ENCODE results near the gene HPSE2. TPM values are rescaled to one million over a fixed set of nuclear protein-coding genes. Genes with fewer than 3 reads are reported as not detected.

The HPSE2 gene
- total and polyA plus RNA-seq, 5 experiments from 2014 or later, result 0.07 TPM; not detected in 4

- no peaks in the 10 kb centered on the region for H3K4me1 Mint-ChIP-seq
- H3K27ac Mint-ChIP-seq, result no peak overlapping the region
- no peak overlapping the region for H3K4me3 Mint-ChIP-seq
- no peaks in the 10 kb centered on the region for H3K36me3 Mint-ChIP-seq
- POLR2A ChIA-PET, result no interaction called here
- H3K9me3 Mint-ChIP-seq, result peaks cover 0 to 8% (median 2%) of the 10 kb centered on the region in 9 donors
- peaks cover 0 to 2% (median 0%) of the 10 kb centered on the region in 5 donors for H3K27me3 Mint-ChIP-seq
- ATAC-seq, result no peak
- no peak for DNase-seq
These were observed 343.1 kb downstream of the HPSE2 start for GRCh38 chr10:98892523-98892922.

GRCh38 chr10:98886686-98887085 lies 349.0 kb downstream of the HPSE2 start:
- H3K27me3 Mint-ChIP-seq, result peaks cover 0 to 6% (median 2%) of the 10 kb centered on the region in 5 donors
- H3K4me1 Mint-ChIP-seq, result no peaks in the 10 kb centered on the region
- no peak overlapping the region for H3K4me3 Mint-ChIP-seq
- DNase-seq (no peak), ATAC-seq (no peak)
- POLR2A ChIA-PET, result no interaction called here
- no peaks in the 10 kb centered on the region for H3K36me3 Mint-ChIP-seq
- H3K9me3 Mint-ChIP-seq, result peaks cover 0 to 4% (median 0%) of the 10 kb centered on the region in 9 donors
- no peak overlapping the region for H3K27ac Mint-ChIP-seq

- H3K27me3 Mint-ChIP-seq, result peaks cover 0 to 8% (median 4%) of the 10 kb centered on the region in 5 donors
- ATAC-seq (no peak), DNase-seq (no peak)
- H3K36me3 Mint-ChIP-seq, result no peaks in the 10 kb centered on the region
- H3K4me3 Mint-ChIP-seq, result no peak overlapping the region
- no peak overlapping the region for H3K27ac Mint-ChIP-seq
- H3K9me3 Mint-ChIP-seq, result peaks cover 0 to 4% (median 0%) of the 10 kb centered on the region in 9 donors
- POLR2A ChIA-PET, result no interaction called here
- H3K4me1 Mint-ChIP-seq, result no peaks in the 10 kb centered on the region
These were observed 350.3 kb downstream of the HPSE2 start for GRCh38 chr10:98885378-98885777.

- ATAC-seq, result no peak
- H3K9me3 Mint-ChIP-seq, result peaks cover 0 to 4% (median 0%) of the 10 kb centered on the region in 9 donors
These were observed 353.9 kb downstream of the HPSE2 start for GRCh38 chr10:98881789-98882188.

GRCh38 chr10:98880971-98881370 lies 354.7 kb downstream of the HPSE2 start:
- H3K4me3 Mint-ChIP-seq, result no peak overlapping the region
- peaks cover 0 to 8% (median 2%) of the 10 kb centered on the region in 5 donors for H3K27me3 Mint-ChIP-seq
- POLR2A ChIA-PET, result no interaction called here
- ATAC-seq (no peak), DNase-seq (no peak)
- no peak overlapping the region for H3K27ac Mint-ChIP-seq
- H3K4me1 Mint-ChIP-seq, result no peaks in the 10 kb centered on the region
- no peaks in the 10 kb centered on the region for H3K36me3 Mint-ChIP-seq
- peaks cover 0 to 4% (median 0%) of the 10 kb centered on the region in 9 donors for H3K9me3 Mint-ChIP-seq

More at GRCh38 chr10:98881789-98882188, 353.9 kb downstream of the HPSE2 start:
- DNase-seq, result no peak
- Mint-ChIP-seq H3K27me3 (peaks cover 0 to 8% (median 2%) of the 10 kb centered on the region in 5 donors), H3K36me3 (no peaks in the 10 kb centered on the region), H3K27ac (no peak overlapping the region), H3K4me1 (no peaks in the 10 kb centered on the region), H3K4me3 (no peak overlapping the region)
- POLR2A ChIA-PET, result no interaction called here

- Mint-ChIP-seq H3K27me3 (peaks cover 0 to 19% (median 5%) of the 10 kb centered on the region in 5 donors), H3K4me1 (no peaks in the 10 kb centered on the region), H3K9me3 (peaks cover 0 to 4% (median 0%) of the 10 kb centered on the region in 9 donors), H3K4me3 (no peak overlapping the region), H3K27ac (no peak overlapping the region), H3K36me3 (no peaks in the 10 kb centered on the region)
- POLR2A ChIA-PET, result no interaction called here
- DNase-seq (no peak), ATAC-seq (no peak)
These were observed 356.7 kb downstream of the HPSE2 start for GRCh38 chr10:98878921-98879320.

- ATAC-seq, result no peak
- Mint-ChIP-seq H3K4me3 (no peak overlapping the region), H3K9me3 (peaks cover 0 to 4% (median 0%) of the 10 kb centered on the region in 9 donors), H3K27ac (no peak overlapping the region), H3K4me1 (no peaks in the 10 kb centered on the region), H3K27me3 (peaks cover 0 to 19% (median 5%) of the 10 kb centered on the region in 5 donors), H3K36me3 (no peaks in the 10 kb centered on the region)
- no peak for DNase-seq
- POLR2A ChIA-PET, result no interaction called here
These were observed 357.2 kb downstream of the HPSE2 start for GRCh38 chr10:98878418-98878817.

GRCh38 chr10:98861962-98862361 lies 373.7 kb downstream of the HPSE2 start:
- Mint-ChIP-seq H3K4me3 (no peak overlapping the region), H3K36me3 (peaks cover 0 to 4% (median 0%) of the 10 kb centered on the region in 3 donors), H3K27ac (no peak overlapping the region), H3K4me1 (no peaks in the 10 kb centered on the region), H3K9me3 (peaks cover 0 to 20% (median 4%) of the 10 kb centered on the region in 9 donors), H3K27me3 (peaks cover 0 to 5% (median 4%) of the 10 kb centered on the region in 5 donors)
- DNase-seq (no peak), ATAC-seq (no peak)
- POLR2A ChIA-PET, result no interaction called here

- peaks cover 3 to 12% (median 4%) of the 10 kb centered on the region in 5 donors for H3K27me3 Mint-ChIP-seq
- no peak for ATAC-seq
- H3K4me1 Mint-ChIP-seq, result no peaks in the 10 kb centered on the region
These were observed 377.1 kb downstream of the HPSE2 start for GRCh38 chr10:98858525-98858924.

GRCh38 chr10:98855403-98856189 lies 380.1 kb downstream of the HPSE2 start:
- no peak overlapping the region for H3K4me3 Mint-ChIP-seq
- DNase-seq (no peak), ATAC-seq (no peak)
- peaks cover 0 to 12% (median 4%) of the 10 kb centered on the region in 5 donors for H3K27me3 Mint-ChIP-seq
- no peaks in the 10 kb centered on the region for H3K9me3 Mint-ChIP-seq
- no peaks in the 10 kb centered on the region for H3K36me3 Mint-ChIP-seq
- H3K27ac Mint-ChIP-seq, result no peak overlapping the region
- POLR2A ChIA-PET, result no interaction called here
- no peaks in the 10 kb centered on the region for H3K4me1 Mint-ChIP-seq

More at GRCh38 chr10:98858525-98858924, 377.1 kb downstream of the HPSE2 start:
- H3K4me3 Mint-ChIP-seq, result no peak overlapping the region
- H3K36me3 Mint-ChIP-seq, result no peaks in the 10 kb centered on the region
- POLR2A ChIA-PET, result no interaction called here
- H3K27ac Mint-ChIP-seq, result no peak overlapping the region
- no peak for DNase-seq
- H3K9me3 Mint-ChIP-seq, result no peaks in the 10 kb centered on the region

- DNase-seq (no peak), ATAC-seq (no peak)
- Mint-ChIP-seq H3K4me3 (no peak overlapping the region), H3K36me3 (no peaks in the 10 kb centered on the region), H3K27ac (no peak overlapping the region), H3K27me3 (peaks cover 3 to 12% (median 4%) of the 10 kb centered on the region in 5 donors), H3K4me1 (no peaks in the 10 kb centered on the region), H3K9me3 (no peaks in the 10 kb centered on the region)
- POLR2A ChIA-PET, result no interaction called here
These were observed 383.0 kb downstream of the HPSE2 start for GRCh38 chr10:98852686-98853085.

- no peak overlapping the region for H3K27ac Mint-ChIP-seq
- POLR2A ChIA-PET, result no interaction called here
- ATAC-seq (no peak), DNase-seq (no peak)
- H3K4me1 Mint-ChIP-seq, result no peaks in the 10 kb centered on the region
- H3K36me3 Mint-ChIP-seq, result no peaks in the 10 kb centered on the region
- H3K4me3 Mint-ChIP-seq, result no peak overlapping the region
- peaks cover 0 to 10% (median under 1%) of the 10 kb centered on the region in 5 donors for H3K27me3 Mint-ChIP-seq
- H3K9me3 Mint-ChIP-seq, result peaks cover 0 to 7% (median 0%) of the 10 kb centered on the region in 9 donors
These were observed 387.3 kb downstream of the HPSE2 start for GRCh38 chr10:98848361-98848760.

- no peak for ATAC-seq
- H3K4me1 Mint-ChIP-seq, result no peaks in the 10 kb centered on the region
- no peak overlapping the region for H3K4me3 Mint-ChIP-seq
- no peak overlapping the region for H3K27ac Mint-ChIP-seq
- no peaks in the 10 kb centered on the region for H3K36me3 Mint-ChIP-seq
- DNase-seq, result no peak
- POLR2A ChIA-PET, result no interaction called here
- peaks cover 0 to 6% (median 2%) of the 10 kb centered on the region in 5 donors for H3K27me3 Mint-ChIP-seq
- peaks cover 0 to 9% (median 0%) of the 10 kb centered on the region in 9 donors for H3K9me3 Mint-ChIP-seq
These were observed 388.9 kb downstream of the HPSE2 start for GRCh38 chr10:98846787-98847186.
